ENCODE measurements around the gene DLG2.

DLG2 gene

DNA sequence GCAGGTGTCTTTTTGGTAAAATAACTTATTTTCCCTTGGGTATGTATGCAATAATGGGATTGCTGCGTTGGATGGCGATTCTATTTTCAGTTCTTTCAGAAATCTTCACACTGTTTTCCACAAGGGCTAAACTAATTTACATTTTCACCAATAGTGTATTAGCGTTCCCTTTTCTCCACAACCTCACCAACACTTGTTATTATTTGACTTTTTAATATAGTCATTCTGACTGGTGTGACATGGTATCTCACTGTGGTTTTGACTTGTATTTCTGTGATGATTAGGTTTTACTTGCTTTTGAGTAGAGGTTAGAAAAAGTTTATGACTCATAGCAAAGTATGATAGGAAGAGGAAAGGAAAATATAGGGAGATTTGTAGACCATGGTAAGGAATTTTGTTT, 92.3 kb downstream of the DLG2 start:
- Mint-ChIP-seq H3K4me1 (no peaks in the 10 kb centered on the region), H3K36me3 (ENCODE audit: insufficient read depth) (no peaks in the 10 kb centered on the region), H3K27me3 (no peaks in the 10 kb centered on the region), H3K27ac (ENCODE audit: low read depth) (no peak overlapping the region), H3K4me3 (no peak overlapping the region), H3K9me3 (peaks cover 6% of the 10 kb centered on the region)
- ATAC-seq (replicated peaks; ENCODE audit: extremely low read depth, poor library complexity, severe bottlenecking) (no peak), DNase-seq (ENCODE audit: low spot score in 2 of 2) (no peak)

DNA sequence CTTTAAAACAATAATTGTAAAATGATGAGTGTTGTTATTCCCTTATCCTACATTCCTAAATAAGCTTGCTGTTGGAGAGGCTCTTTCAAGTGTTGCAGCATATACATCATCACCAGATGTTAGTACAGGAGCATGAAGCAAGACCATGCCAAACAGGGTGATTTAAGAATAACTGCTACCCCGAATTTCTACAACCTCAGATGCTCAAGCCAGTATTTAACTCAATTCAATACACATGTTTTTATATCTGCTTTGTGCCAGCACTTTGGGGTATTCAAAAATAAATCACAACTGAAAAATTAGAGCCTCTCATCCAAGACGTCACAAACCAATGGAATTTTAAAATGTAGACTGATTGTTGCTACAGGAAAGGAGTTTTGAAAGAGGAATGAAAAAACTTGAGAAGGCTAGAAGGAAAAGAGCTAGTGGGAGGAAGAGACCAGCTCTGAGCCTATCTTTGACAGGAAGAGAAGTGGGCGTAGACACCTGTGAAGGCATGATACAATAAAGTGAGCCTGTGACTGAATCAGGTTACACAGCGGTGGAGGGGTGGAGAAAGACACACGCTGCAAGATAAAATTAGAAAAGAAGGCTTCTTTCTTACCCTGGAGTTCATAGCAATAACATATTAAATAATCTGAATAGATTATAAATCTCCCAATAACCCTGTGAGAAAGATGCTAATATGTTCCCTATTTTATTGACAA, 95.8 kb downstream of the DLG2 start:
- no peak for ATAC-seq (replicated peaks; ENCODE audit: extremely low read depth, poor library complexity, severe bottlenecking)
- H3K4me1 Mint-ChIP-seq = no peaks in the 10 kb centered on the region
- no peaks in the 10 kb centered on the region for H3K36me3 Mint-ChIP-seq (ENCODE audit: insufficient read depth)
- H3K4me3 Mint-ChIP-seq = no peak overlapping the region
- peaks cover 8% of the 10 kb centered on the region for H3K27me3 Mint-ChIP-seq
- no peak overlapping the region for H3K27ac Mint-ChIP-seq (ENCODE audit: low read depth)
- H3K9me3 Mint-ChIP-seq = peaks cover 6% of the 10 kb centered on the region
- no peak for DNase-seq (ENCODE audit: low spot score in 2 of 2)

DNA sequence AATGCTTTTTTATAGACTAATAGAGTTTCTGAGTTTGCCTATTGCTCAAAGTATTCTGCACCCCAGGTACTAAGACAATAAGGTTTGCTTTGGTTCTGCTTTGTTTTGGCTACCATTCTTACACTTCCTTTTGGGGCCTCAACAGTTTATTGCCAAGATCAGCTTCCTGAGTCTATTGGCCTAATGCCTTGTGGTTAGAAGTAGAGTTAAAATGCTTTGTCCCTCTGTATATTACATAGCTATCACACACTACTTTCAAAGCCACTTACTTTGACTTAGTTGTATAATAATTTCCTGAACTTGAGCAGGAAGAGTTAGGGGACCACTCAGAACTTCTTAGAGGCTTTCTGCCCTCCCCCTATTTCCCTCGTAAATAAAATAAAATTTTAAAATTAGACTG, 96.5 kb downstream of the DLG2 start:
- Mint-ChIP-seq H3K27ac (ENCODE audit: low read depth) (no peak overlapping the region), H3K36me3 (ENCODE audit: insufficient read depth) (no peaks in the 10 kb centered on the region), H3K4me3 (no peak overlapping the region), H3K9me3 (peaks cover 6% of the 10 kb centered on the region), H3K4me1 (no peaks in the 10 kb centered on the region), H3K27me3 (peaks cover 8% of the 10 kb centered on the region)
- DNase-seq (ENCODE audit: low spot score in 2 of 2) (no peak), ATAC-seq (replicated peaks; ENCODE audit: extremely low read depth, poor library complexity, severe bottlenecking) (no peak)

DNA sequence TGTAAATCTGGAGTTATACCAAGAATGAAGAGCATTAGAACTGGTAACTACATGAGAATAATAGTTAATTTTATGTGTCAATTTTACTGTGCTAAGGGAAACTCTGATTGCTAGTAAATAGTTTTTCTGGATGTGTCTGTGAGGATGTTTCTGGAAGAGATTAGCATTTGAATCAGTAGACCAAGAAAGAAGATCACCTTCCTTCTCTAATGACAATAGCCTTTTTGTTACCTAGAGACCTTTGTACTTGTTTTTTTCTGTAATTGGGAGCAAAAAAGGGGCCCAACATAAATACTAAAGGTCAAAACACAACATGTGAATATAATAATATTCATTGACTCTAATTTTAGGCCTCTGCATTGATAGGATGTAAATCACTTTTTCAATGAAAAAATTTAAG, 100.6 kb downstream of the DLG2 start:
- Mint-ChIP-seq H3K27me3 (peaks cover 14% of the 10 kb centered on the region), H3K9me3 (peaks cover 11% of the 10 kb centered on the region), H3K27ac (ENCODE audit: low read depth) (no peak overlapping the region), H3K4me3 (no peak overlapping the region), H3K36me3 (ENCODE audit: insufficient read depth) (no peaks in the 10 kb centered on the region), H3K4me1 (no peaks in the 10 kb centered on the region)
- DNase-seq (ENCODE audit: low spot score in 2 of 2) (no peak), ATAC-seq (replicated peaks; ENCODE audit: extremely low read depth, poor library complexity, severe bottlenecking) (no peak)

DNA sequence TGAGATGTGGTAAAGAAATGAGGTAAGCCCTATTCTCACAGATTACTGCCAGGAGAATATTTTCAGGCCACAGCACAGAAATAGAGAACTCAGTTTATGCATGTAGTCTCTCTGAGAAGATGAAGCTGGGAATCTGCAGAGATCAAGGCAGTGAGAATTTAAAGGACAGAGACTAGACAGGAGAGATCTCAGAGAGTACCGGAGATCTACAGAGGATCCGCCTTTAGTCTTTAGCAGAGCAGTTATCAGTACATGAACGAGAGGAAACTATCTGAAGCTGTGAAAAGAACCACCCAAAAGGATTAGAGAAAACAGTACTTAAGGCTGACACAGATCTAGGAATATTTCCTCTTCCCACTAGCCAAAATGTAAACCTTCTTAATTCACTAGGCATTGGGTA, 101.5 kb downstream of the DLG2 start:
- no peak overlapping the region for H3K4me3 Mint-ChIP-seq
- no peak for ATAC-seq (replicated peaks; ENCODE audit: extremely low read depth, poor library complexity, severe bottlenecking)

DNA sequence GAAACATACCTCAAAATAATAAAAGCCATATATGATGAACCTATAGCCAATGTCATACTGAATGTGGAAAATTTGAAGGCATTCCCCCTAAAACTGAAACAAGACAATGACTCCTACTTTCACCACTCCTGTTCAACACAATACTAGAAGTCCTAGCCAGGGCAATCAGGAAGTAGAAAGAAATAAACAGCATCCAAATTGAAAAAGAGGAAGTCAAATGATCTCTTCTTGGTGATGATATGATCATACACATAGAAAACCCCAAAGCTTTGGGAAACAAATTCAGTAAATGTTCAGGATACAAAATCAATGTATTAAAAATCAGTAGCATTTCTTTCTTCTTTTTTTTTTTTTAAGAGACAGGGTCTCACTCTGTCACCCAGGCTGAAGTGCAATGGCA, 109.9 kb downstream of the DLG2 start:
- Mint-ChIP-seq H3K36me3 (ENCODE audit: insufficient read depth) (peaks cover 3% of the 10 kb centered on the region), H3K27ac (ENCODE audit: low read depth) (no peak overlapping the region), H3K9me3 (peaks cover 5% of the 10 kb centered on the region), H3K27me3 (no peaks in the 10 kb centered on the region), H3K4me3 (no peak overlapping the region), H3K4me1 (no peaks in the 10 kb centered on the region)
- DNase-seq (ENCODE audit: low spot score in 2 of 2) (no peak), ATAC-seq (replicated peaks; ENCODE audit: extremely low read depth, poor library complexity, severe bottlenecking) (no peak)

More for the DNA sequence above, 101.5 kb downstream of the DLG2 start:
- H3K27ac Mint-ChIP-seq (ENCODE audit: low read depth) = no peak overlapping the region
- no peaks in the 10 kb centered on the region for H3K36me3 Mint-ChIP-seq (ENCODE audit: insufficient read depth)
- H3K4me1 Mint-ChIP-seq = no peaks in the 10 kb centered on the region
- peaks cover 14% of the 10 kb centered on the region for H3K27me3 Mint-ChIP-seq
- H3K9me3 Mint-ChIP-seq = peaks cover 11% of the 10 kb centered on the region
- DNase-seq (ENCODE audit: low spot score in 2 of 2) = no peak

DNA sequence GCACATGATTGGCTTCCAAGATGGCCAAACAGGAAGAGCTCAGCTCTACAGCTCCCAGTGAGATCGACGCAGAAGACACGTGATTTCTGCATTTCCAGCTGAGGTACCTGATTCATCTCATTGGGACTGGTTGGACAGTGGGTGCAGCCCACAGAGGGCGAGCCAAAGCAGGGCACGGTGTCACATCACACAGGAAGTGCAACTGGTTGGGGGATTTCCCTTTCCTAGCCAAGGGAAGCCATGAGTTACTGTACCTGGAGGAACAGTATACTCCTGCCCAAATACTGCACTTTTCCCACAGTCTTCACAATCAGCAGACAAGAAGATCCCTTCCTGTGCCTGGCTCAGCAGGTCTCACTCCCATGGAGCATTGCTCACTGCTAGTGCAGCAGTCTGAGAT, 131.2 kb downstream of the DLG2 start:
- Mint-ChIP-seq H3K27me3 (peaks cover 11% of the 10 kb centered on the region), H3K4me1 (no peaks in the 10 kb centered on the region), H3K4me3 (no peak overlapping the region), H3K27ac (ENCODE audit: low read depth) (no peak overlapping the region), H3K9me3 (peaks cover 34% of the 10 kb centered on the region), H3K36me3 (ENCODE audit: insufficient read depth) (no peaks in the 10 kb centered on the region)
- DNase-seq (ENCODE audit: low spot score in 2 of 2) = no peak
- ATAC-seq (replicated peaks; ENCODE audit: extremely low read depth, poor library complexity, severe bottlenecking) = no peak

DNA sequence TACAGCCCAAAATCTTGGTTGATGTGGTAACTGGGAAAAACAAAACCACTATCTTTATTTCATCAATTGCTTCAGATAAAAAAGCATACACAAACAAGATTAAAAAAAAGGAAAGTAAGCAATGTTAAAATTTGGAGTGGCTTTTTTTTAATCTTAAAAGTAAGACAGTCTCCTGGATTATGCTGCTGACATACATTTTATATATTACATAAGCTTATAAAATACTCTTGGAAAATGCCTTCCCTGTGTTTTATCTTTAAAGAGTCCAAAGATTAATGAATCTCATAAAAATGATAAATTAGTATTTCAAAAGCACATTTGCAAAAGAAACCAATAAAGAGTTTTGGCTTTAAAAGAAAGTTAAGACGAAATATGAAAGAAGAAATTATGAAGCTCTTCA, 132.7 kb downstream of the DLG2 start:
- Mint-ChIP-seq H3K27me3 (peaks cover 11% of the 10 kb centered on the region), H3K4me1 (no peaks in the 10 kb centered on the region), H3K4me3 (no peak overlapping the region), H3K36me3 (ENCODE audit: insufficient read depth) (no peaks in the 10 kb centered on the region), H3K27ac (ENCODE audit: low read depth) (no peak overlapping the region), H3K9me3 (peaks cover 24% of the 10 kb centered on the region)
- no peak for ATAC-seq (replicated peaks; ENCODE audit: extremely low read depth, poor library complexity, severe bottlenecking)
- DNase-seq (ENCODE audit: low spot score in 2 of 2) = no peak

DNA sequence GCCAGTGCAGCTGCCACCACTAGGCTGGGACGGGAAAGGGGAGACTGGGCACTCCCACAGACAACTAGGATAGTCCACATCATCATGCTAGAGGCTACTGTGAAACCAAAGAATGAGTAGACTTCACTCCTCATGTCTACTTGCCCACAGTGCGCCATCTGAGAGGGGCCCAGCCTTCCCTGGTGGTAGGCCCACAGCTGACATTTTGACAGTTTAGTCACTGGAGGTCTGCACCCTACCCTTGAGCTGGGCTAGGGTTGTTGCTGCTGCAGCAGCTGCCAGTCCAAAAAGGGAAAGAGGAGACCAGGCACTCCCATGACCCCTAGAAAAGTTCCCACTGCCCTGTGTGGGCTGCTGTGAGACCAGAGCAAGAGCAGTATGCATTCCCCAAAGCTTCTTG, 141.2 kb downstream of the DLG2 start:
- H3K27ac Mint-ChIP-seq (ENCODE audit: low read depth) = no peak overlapping the region
- no peak for ATAC-seq (replicated peaks; ENCODE audit: extremely low read depth, poor library complexity, severe bottlenecking)

DNA sequence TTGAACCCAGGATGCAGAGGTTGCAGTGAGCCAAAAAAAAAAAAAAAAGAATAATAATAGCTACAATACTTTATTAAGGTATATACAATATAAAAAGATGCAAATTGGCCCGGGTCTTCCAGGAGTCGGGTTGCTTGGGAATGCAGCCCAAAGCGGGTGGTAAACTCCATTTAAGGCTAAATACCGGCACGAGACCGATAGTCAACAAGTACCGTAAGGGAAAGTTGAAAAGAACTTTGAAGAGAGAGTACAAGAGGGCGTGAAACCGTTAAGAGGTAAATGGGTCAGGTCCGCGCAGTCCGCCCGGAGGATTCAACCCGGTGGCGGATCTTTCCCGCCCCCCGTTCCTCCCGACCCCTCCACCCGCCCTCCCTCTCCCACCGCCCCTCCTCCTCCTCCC, 143.3 kb downstream of the DLG2 start:
- no peak overlapping the region for H3K27ac Mint-ChIP-seq (ENCODE audit: low read depth)
- peaks cover 21% of the 10 kb centered on the region for H3K9me3 Mint-ChIP-seq
- DNase-seq (ENCODE audit: low spot score in 2 of 2) = no peak
- no peak for ATAC-seq (replicated peaks; ENCODE audit: extremely low read depth, poor library complexity, severe bottlenecking)
- no peaks in the 10 kb centered on the region for H3K4me1 Mint-ChIP-seq
- H3K4me3 Mint-ChIP-seq = no peak overlapping the region
- no peaks in the 10 kb centered on the region for H3K27me3 Mint-ChIP-seq
- H3K36me3 Mint-ChIP-seq (ENCODE audit: insufficient read depth) = peaks cover 3% of the 10 kb centered on the region

More for the DNA sequence above, 141.2 kb downstream of the DLG2 start:
- Mint-ChIP-seq H3K9me3 (peaks cover 26% of the 10 kb centered on the region), H3K27me3 (no peaks in the 10 kb centered on the region), H3K4me1 (no peaks in the 10 kb centered on the region), H3K36me3 (ENCODE audit: insufficient read depth) (peaks cover 3% of the 10 kb centered on the region), H3K4me3 (no peak overlapping the region)
- no peak for DNase-seq (ENCODE audit: low spot score in 2 of 2)

DNA sequence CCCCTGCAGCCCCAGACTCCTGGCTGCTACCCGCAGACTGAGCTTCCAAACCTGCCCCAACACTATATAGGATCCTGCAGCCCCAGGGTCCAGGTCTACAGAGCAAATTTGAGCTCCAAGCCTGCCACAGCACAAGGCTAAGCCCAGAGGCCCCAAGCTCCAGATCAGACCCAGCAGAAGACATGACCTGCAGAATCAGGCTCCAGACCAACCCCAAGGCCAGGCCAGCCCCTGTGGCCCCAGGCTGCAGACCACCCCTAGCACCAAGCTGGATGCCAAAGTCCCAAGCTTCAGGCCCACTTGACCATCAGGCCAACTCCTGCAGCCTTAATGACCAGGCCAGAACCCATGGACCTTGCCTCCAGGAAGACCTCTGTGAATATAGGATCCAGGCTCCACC, 145.3 kb downstream of the DLG2 start:
- ATAC-seq (replicated peaks; ENCODE audit: extremely low read depth, poor library complexity, severe bottlenecking) (no peak), DNase-seq (ENCODE audit: low spot score in 2 of 2) (no peak)
- Mint-ChIP-seq H3K36me3 (ENCODE audit: insufficient read depth) (no peaks in the 10 kb centered on the region), H3K4me3 (no peak overlapping the region), H3K27me3 (no peaks in the 10 kb centered on the region), H3K27ac (ENCODE audit: low read depth) (no peak overlapping the region), H3K9me3 (peaks cover 8% of the 10 kb centered on the region), H3K4me1 (no peaks in the 10 kb centered on the region)

DNA sequence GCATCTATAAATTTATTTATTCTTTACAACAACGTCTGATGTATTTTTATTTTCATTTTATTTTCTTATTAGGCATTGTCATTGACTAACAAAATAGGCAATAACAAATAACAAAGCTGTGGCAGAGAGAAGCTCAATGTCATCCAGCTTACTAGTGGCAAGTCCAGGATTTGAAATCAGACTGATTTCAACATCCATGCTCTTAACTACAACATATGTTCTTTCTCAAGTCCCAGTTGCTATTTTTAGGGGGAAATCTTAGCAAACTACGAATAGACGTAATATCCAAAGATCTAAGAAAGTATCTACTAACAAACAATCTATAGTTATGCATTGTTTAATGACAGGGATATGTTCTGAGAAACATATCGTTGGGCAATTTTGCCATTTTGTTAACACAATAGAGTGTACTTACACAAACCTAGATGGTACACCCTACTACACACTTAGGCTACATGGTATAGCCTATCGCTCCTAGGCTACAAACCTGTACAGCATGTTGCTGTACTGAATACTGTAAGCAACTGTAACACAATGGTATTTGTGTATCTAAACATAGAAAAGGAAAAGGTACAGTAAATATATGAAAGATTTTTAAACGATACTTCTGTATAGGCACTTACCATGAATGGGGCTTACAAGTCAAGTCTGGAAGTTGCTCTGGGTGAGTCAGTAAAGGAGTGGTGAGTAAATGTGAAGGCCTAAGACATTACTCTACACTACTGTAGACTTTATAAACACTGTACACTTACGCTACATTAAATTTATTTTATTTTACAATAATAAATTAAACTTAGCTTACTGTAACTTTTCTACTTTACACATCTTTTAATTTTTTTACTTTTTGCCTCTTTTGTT, 151.3 kb downstream of the DLG2 start:
- no peak for DNase-seq (ENCODE audit: low spot score in 2 of 2)
- no peak overlapping the region for H3K27ac Mint-ChIP-seq (ENCODE audit: low read depth)
- no peak overlapping the region for H3K4me3 Mint-ChIP-seq
- no peaks in the 10 kb centered on the region for H3K36me3 Mint-ChIP-seq (ENCODE audit: insufficient read depth)
- peaks cover 6% of the 10 kb centered on the region for H3K9me3 Mint-ChIP-seq
- H3K4me1 Mint-ChIP-seq = no peaks in the 10 kb centered on the region
- no peaks in the 10 kb centered on the region for H3K27me3 Mint-ChIP-seq
- no peak for ATAC-seq (replicated peaks; ENCODE audit: extremely low read depth, poor library complexity, severe bottlenecking)

DNA sequence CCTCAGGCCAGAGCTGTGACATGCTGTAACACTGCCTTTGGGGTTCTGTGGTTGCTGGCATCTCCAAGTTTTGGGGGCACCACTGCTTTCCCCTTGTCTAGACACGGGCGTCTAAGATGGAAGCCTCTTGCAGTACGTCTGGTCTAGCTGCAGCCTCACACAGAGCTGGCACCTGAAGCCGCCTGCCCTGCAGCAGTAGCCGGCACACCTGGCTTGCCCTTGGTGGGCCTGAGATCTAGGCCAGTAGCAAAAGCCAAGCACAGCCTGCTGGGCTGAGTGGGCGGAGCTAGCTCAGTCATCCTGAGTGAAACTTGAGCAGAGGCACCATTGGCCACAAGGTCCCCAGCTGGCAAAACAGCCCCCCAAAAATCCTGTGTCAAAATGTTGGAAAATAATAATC, 154.2 kb downstream of the DLG2 start:
- no peaks in the 10 kb centered on the region for H3K27me3 Mint-ChIP-seq
- H3K9me3 Mint-ChIP-seq = peaks cover 17% of the 10 kb centered on the region
- DNase-seq (ENCODE audit: low spot score in 2 of 2) = no peak
- no peak for ATAC-seq (replicated peaks; ENCODE audit: extremely low read depth, poor library complexity, severe bottlenecking)
- no peak overlapping the region for H3K4me3 Mint-ChIP-seq
- H3K4me1 Mint-ChIP-seq = no peaks in the 10 kb centered on the region
- H3K27ac Mint-ChIP-seq (ENCODE audit: low read depth) = no peak overlapping the region
- no peaks in the 10 kb centered on the region for H3K36me3 Mint-ChIP-seq (ENCODE audit: insufficient read depth)
